ENCODE measurements around the gene CLTC.

CLTC gene

DNA sequence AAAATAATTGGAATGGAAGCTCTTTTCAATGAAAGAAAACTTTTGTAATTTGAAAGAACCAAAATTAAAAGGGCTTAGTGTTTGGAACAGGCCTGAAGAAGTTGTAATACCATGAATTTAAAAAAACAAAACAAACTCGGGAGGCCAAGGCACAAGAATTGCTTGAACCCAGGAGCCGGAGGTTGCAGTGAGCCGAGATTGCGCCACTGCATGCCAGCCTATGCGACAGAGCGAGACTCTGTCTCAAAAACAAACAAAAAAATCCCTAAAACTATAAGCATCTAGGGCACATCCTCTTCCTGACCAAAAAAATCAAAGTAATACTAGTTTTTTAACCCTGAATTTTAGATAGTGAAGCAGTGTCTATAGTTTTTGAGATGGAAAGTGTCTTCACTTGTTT lies 12.7 kb downstream of the CLTC start:
- in situ Hi-C loops (cut with HindIII; ENCODE audit: low sequenced_read_pairs), result no loop called here
- no peak for TF ChIP-seq CTCF (IDR thresholded peaks at IDR 0.05; ENCODE audit: low read depth, low read length)
- H3K4me3 ChIP-seq (ENCODE audit: low read depth, low read length), result no peak overlapping the region
- DNase-seq (ENCODE audit: low read depth, low spot score), result no peak

- H3K4me3 ChIP-seq (ENCODE audit: low read depth, low read length), result no peak overlapping the region
- TF ChIP-seq CTCF (IDR thresholded peaks at IDR 0.05; ENCODE audit: low read depth, low read length), result no peak
- in situ Hi-C loops (cut with HindIII; ENCODE audit: low sequenced_read_pairs), result no loop called here
- no peak for DNase-seq (ENCODE audit: low read depth, low spot score)
These were observed 14.1 kb downstream of the CLTC start for GRCh38 chr17:59633658-59634359.

GRCh38 chr17:59634632-59635541 lies 15.2 kb downstream of the CLTC start:
- no peak for DNase-seq (ENCODE audit: low read depth, low spot score)
- H3K4me3 ChIP-seq (ENCODE audit: low read depth, low read length), result no peak overlapping the region
- no peak for TF ChIP-seq CTCF (IDR thresholded peaks at IDR 0.05; ENCODE audit: low read depth, low read length)
- in situ Hi-C loops (cut with HindIII; ENCODE audit: low sequenced_read_pairs), result no loop called here

GRCh38 chr17:59637611-59638310 lies 18.1 kb downstream of the CLTC start:
- no peak overlapping the region for H3K4me3 ChIP-seq (ENCODE audit: low read depth, low read length)
- no peak for TF ChIP-seq CTCF (IDR thresholded peaks at IDR 0.05; ENCODE audit: low read depth, low read length)
- no peak for DNase-seq (ENCODE audit: low read depth, low spot score)
- in situ Hi-C loops (cut with HindIII; ENCODE audit: low sequenced_read_pairs), result no loop called here

GRCh38 chr17:59638553-59638952 lies 18.9 kb downstream of the CLTC start:
- in situ Hi-C loops (cut with HindIII; ENCODE audit: low sequenced_read_pairs), result no loop called here
- TF ChIP-seq CTCF (IDR thresholded peaks at IDR 0.05; ENCODE audit: low read depth, low read length), result no peak
- DNase-seq (ENCODE audit: low read depth, low spot score), result no peak

DNA sequence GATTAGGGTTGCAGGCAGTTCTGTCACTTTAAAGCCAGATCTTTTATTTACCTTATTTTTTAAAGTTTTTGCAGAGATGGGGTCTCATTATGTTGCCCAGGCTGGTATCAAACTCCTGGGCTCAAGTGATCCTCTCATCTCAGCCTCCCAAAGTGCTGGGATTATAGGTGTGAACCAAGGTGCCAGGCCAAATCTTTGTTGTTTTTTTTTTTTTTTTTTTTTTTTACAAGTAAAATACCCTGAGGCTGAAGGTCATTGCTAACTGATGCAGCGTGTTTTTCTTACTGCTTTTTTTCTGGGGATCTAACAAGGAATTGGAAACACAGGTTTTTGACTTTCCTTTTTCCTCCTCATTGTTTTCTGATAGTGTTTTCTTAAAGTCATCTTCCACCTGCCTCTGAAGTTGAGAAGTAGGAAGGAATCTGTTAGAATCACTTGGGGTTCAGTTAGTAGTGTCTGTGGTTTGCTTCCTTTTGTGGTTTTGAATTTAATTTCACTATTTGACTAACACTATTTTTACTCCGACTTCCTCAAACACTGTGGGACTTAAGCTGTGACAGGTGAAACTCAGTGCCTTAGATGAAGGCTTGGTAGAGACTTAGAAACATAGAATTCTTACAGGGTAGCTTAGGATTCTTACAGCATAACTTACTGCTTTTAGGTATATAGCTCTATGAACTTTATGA lies 22.2 kb downstream of the CLTC start:
- no peak overlapping the region for H3K4me3 ChIP-seq (ENCODE audit: low read depth, low read length)
- TF ChIP-seq CTCF (IDR thresholded peaks at IDR 0.05; ENCODE audit: low read depth, low read length), result no peak
- DNase-seq (ENCODE audit: low read depth, low spot score), result no peak
- in situ Hi-C loops (cut with HindIII; ENCODE audit: low sequenced_read_pairs), result no loop called here

More at GRCh38 chr17:59638553-59638952, 18.9 kb downstream of the CLTC start:
- no peak overlapping the region for H3K4me3 ChIP-seq (ENCODE audit: low read depth, low read length)

Data from astrocyte of the spinal cord (primary cell).